ENCODE measurements around the gene CUX1. TPM values are rescaled to one million over a fixed set of nuclear protein-coding genes. Genes with fewer than 3 reads are reported as not detected.

CUX1 gene
- total RNA-seq, 1 donor from 2014 or later = 156 TPM

DNA sequence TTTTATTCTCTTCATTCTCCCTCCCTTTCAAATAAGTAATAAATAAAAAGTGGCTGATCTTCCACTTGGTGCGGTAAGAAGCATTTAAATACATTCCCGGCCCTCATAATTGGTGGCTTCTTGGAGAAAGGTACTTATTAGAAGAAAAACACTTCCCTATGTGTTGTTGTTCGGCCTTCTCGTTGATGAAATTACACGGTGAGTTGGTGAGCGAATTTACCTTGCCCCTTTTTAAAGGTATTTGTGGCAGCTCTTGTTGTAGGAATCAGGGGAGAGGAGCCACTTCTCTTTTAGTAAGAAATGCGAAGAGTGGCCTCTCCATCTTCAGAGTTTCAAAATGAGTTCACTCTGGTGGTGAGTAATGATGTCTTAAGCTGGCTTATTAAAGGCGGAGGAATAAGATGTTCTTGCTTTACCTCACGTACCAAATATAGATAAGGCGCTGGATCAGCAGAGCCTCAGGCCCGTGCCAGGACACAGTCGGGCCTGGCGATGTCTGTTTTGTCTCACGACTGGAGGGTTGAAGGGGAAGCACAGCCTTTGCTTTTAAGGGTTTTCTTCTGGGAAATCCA is 135.9 kb downstream of the CUX1 start:
- intact Hi-C loops (cut with DNase I) = no loop called here
- no peak for ATAC-seq
- DNase-seq (ENCODE audit: low spot score) = no peak

DNA sequence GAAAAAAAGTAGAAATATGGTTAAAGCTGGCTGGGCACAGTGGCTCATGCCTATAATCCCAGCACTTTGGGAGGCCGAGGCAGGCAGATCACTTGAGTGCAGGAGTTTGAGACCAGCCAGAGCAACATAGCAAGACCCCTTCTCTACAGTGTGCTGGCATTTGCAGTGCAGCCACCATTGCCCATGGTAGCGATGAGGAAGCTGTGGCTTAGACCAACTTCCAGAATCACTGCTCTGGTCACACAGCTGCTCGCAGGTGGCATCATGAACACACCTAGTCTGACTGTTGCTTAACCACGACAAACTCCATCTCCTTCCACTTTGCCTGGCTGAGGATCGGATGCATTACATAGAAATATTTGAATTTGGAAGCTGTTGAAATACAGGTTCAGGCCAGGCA is 137.1 kb downstream of the CUX1 start:
- ATAC-seq = no peak
- intact Hi-C loops (cut with DNase I) = no loop called here
- no peak for DNase-seq (ENCODE audit: low spot score)

DNA sequence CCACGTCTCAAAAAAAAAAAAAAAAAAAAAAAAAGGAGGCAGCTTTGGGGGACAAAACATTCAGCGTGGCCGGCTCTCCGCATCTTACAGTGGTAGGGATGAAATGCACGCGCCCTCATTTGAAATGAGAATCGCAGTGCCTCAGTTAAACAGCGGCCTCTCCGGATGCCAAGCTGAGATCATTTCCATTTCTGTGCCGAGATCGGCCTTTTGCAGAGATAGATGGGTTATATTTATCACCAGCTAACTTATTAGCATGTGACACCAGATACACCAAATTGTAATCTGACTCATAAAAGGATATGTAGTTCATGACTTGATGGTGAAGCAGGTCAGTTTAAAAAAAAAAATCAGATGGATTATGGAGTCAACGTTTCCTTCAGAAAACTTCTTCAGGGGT is 138.7 kb downstream of the CUX1 start:
- ATAC-seq (no peak), DNase-seq (ENCODE audit: low spot score) (no peak)
- intact Hi-C loops (cut with DNase I) = no loop called here

DNA sequence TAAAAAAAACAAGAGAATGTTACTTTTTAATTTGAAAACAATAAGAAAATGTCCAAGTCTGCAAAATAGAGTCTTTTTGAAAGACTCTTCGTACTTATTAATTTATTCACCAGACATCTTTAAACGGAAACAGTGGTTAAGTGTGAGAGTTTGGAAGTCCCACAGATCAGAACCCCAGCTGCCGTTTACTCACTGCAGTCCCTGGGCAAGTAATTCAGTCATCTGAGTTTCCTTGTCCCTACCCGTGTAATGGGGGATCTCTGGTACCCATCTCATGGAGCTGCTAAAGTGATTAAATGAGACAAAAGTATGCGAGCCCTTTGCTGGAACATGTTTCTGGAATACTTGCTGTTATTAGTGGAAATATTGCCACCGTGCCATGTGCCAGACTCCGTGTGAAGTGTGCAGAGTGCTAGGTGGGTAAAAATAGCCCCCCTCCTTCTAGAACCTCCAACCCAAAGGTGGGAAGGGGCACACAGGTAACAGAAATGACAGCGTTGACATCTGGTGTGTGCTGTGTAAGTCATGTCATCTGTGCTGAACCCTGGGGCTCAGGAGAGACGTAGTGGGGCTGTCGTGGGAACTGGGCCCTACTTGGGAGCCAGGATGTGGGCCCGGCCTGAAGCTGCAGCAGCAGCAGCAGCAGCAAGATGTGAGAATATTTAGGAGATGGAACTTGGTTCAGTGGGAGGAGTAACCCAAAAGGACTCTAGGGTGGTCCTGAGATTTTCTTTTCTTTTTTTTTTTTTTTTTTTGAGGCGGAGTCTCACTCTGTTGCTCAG is 140.5 kb downstream of the CUX1 start:
- ATAC-seq (no peak), DNase-seq (ENCODE audit: low spot score) (no peak)
- intact Hi-C loops (cut with DNase I) = no loop called here

DNA sequence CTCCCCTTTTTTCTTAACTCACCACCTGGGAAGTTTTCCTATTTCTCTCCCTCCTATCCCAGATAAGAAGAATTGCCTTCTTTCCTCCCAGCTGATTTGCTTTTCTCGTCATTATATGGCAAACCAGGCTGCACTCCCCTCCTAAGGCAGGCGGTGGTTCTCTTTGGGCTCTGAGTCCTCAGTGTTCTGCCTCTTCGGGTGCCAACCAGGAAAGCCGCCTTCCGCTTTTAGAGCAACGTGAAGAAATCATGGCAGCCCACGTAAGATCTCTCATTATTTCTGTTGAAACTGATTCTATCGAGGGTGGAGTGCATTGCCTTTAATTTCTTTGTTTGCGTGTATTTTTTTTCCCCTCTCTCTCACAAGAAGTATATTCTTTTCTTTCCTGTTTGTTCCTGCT is 141.9 kb downstream of the CUX1 start:
- ATAC-seq = no peak
- intact Hi-C loops (cut with DNase I) = no loop called here
- no peak for DNase-seq (ENCODE audit: low spot score)

DNA sequence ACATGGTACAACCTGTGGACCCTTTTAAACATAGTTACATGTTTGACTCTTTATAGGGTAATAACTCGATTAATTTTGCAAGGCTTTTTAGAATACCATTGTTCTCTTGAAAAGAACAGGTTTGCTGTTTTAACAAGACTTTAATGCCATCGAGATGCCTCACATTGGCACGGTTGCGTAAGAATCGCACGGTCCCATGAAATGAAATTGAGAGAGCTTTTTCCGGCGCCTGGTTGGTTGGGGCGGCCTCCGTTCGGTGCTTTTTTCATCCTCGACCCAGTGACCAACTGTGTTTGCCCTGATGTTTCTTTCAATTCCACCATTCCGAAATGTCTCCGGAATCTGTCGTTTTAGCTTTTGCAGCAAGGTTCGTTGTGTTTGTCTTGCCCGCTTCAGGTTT is 142.4 kb downstream of the CUX1 start:
- DNase-seq (ENCODE audit: low spot score) (no peak), ATAC-seq (no peak)
- intact Hi-C loops (cut with DNase I) = no loop called here

DNA sequence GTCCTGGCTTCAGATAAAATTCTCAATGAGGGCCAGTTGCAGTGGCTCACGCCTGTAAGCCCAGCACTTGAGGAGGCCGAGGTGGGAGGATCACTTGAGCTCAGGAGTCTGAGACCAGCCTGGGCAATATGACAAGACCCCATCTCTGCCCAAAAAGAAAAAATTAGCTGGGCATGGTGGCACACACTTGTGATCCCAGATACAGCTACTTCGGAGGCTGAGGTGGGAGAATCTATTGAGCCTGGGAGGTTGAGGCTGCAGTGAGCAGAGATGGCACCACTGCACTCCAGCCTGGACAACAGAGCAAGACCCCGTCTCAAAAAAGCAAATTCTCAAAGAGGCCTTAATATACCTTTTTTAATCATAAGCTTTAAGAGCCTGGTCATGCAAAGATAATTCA is 142.9 kb downstream of the CUX1 start:
- intact Hi-C loops (cut with DNase I) = no loop called here
- ATAC-seq = no peak
- DNase-seq (ENCODE audit: low spot score) = no peak

DNA sequence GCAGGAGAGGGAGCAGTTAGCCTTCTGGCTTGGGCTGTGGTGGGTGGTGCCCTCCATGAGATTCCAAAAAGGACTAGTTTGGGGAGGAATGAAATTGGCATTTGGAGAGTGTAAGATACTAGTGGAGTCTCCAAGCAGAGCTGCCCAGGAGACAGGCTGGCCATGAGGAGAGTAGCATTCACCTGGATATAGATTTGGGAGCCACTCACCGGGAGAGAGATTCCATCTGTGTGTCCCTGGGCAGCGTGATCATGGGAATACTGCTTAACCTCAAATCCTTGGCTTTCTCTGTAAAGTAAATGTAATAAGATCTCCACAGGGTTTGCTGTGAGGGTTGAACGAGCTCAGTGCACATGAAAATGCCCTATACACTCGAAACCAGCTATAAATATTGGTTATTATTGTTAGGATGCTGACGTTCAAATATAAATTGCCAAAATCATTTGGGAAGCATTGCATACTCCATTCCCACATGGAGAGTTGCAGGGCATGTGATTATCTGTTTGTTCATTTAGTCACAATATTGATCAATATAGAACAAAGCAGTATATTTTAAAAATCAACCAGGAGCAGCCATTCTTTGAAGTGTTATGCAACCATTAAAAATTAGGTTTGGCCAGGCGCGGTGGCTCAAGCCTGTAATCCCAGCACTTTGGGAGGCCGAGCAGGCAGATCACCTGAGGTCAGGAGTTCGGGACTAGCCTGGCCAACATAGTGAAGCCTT is 143.7 kb downstream of the CUX1 start:
- DNase-seq (ENCODE audit: low spot score) (no peak), ATAC-seq (no peak)
- intact Hi-C loops (cut with DNase I) = no loop called here

DNA sequence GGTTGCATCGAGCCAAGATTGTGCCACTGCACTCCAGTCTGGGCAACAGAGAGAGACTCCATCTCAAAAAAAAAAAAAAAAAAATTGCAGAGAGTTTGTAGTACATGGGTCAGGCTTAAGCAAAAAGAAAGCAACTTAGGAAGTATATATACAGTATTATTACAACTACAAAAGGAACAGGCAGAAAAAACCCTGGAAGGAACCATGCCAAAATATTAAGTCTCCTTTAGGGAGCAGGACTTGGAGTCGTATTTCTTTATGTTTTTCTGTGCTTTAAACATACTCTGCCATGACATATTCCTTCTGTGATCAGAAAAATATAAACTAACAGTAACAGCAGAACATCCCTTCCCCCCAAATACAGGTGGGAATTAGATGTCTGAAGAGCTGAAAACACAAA is 144.4 kb downstream of the CUX1 start:
- DNase-seq (ENCODE audit: low spot score) = no peak
- no peak for ATAC-seq
- intact Hi-C loops (cut with DNase I) = no loop called here

DNA sequence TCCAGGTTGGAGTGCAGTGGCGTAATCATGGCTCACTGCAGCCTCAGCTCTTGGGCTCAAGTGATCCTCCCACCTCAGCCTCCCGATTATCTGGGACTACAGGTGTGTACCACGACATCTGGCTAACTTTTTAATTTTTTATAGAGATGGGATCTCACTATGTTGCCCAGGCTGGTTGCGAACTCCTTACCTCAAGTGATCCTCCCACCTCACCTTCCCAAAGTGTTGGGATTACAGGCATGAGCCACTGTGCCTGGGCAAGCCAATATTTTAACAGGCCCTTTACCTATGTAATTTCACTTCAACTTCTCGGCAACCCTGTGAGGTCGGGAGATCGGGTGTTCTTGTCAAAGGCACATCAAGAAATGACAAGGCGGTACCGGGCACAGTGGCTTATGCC is 146.3 kb downstream of the CUX1 start:
- intact Hi-C loops (cut with DNase I) = loop anchor here (1.0 kb wide), 1 partner anchor 16 kb away; no protein-coding TSS in a partner anchor
- ATAC-seq (no peak), DNase-seq (ENCODE audit: low spot score) (no peak)

DNA sequence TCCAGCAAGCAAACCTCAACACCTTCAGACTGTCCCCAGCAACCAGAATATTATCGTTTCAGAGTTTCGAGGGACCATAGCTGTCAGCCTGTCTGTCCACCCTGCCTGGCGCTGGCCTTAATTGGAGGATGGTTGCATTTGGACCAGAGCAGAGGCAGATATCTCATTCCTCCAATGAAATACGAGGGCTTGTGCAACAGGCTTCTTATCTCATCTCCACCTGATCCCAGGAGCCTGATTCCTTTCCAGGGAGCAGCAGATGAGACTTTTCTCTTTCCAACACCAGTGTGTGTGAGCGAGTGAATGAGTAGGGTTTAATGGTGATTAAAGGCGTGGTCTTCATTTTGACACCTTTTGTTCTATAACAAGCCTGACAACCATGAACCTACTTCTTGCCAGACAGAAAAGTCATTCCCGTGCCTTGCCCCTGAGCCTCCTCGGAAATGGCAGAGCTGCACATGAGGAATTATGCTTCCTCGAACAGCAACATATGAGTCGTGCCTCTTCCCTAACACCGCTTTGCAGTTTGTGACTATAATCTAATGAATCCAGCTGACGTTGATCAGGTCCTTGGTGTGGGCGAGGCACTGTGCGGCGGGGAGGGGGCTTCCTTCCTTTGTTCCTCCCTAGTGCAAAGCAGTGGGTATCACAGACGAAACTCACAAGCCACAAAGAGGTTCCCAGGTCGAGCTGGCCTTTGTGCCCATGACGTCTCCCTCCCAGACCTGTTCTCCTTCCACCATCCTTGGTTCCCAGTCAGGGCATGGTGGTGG is 147.4 kb downstream of the CUX1 start:
- ATAC-seq (no peak), DNase-seq (ENCODE audit: low spot score) (no peak)
- intact Hi-C loops (cut with DNase I) = no loop called here

DNA sequence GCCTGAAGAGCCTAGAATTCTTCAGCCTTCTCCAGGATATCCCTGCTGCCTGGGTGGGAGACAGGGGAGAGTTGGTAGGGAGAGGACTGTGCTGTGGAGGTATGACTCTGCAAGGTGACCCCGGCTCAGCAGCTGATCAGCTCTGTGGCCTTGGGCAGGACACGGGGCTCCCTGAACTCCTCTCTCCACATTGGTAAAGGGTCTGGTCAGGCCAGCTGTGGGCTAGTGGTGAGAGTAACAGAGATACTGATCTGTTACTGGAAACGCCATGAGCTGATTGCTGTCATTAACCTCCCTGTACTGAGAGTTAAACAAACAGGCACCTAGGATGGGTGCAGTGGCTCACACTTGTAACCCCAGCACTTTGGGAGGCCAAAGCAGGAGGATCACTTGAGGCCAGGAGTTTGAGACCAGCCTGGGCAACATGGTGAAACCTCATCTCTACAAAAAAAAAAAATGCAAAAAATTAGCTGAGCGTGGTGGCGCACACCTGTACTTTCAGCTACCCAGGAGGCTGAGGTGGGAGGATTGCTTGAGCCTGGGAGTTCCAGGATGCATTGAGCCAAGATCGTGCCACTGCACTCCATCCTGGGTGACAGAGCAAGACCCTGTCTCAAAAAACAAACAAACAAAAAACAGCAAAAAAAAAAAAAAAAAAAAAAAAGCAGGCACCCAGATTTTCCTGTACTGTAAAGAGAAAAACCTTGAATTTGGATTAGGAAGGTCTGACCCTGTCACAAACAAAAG is 151.5 kb downstream of the CUX1 start:
- ATAC-seq = no peak
- DNase-seq (ENCODE audit: low spot score) = no peak

DNA sequence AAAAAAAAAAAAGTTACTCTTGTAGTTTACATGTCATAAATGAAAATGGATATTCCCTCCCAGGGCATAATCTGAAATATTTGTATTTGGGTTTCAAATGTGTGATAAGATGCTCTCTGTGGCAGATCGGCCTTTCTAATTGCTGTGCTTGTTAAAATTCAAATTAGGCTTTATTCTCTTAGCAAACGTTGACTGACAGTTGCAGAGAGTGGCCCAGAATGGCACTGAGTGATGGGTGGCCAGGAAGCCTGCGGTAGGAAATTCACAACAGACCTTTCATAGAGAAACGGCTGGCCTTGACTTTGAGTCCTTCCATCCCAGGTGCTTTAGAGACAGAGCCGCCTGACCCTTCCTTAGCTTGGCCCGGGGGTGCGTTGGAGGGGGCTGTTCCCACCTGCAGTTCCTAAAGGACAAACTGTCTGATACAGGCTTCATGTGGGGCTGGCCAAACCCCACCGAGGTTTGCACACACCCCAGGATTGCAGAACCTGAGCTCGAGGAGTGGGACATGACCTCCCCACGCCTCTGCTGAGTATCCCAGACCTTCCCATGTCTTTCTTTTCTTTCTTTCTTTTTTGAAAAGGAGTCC is 152.7 kb downstream of the CUX1 start:
- intact Hi-C loops (cut with DNase I) = no loop called here
- ATAC-seq (no peak), DNase-seq (ENCODE audit: low spot score) (no peak)

More for the DNA sequence above, 151.5 kb downstream of the CUX1 start:
- intact Hi-C loops (cut with DNase I) = no loop called here

DNA sequence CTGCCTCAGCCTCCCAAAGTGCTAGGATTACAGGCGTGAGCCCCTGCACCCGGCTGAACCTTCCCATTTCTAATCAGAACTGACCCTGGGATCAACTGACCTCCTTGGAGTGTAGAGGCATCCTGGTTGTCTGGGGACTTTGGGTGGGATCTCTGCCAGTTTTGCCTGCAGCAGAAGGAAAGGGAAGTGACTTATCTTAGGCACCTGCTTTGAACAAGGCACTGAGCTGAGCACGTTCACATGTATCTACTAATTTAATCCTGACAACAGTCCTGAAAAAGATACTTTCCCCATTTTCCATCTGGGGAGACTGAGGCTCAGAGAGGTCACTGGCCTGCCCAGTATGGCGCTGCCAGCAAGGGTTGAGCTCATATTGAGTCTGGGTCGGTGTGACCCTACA is 153.4 kb downstream of the CUX1 start:
- intact Hi-C loops (cut with DNase I) = no loop called here
- no peak for ATAC-seq
- no peak for DNase-seq (ENCODE audit: low spot score)

DNA sequence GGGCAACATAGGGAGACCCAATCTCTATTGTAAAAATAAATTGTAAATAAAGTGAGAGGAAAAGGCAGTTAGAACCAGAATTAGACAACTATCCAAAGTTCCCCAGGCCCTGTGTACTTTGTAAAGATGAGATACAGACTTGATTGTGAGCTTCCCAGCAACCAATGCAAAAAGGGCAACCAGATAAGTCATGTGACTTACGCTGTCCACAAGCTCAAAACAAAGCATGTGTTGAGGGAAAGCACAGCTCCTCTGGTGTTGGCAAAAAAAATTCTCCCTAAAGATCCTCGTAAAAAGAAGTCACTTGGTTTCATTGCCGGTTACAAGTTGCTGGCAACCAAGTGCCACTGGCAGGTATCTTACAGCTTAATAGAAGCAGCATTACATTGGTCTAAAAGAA is 154.0 kb downstream of the CUX1 start:
- DNase-seq (ENCODE audit: low spot score) (no peak), ATAC-seq (no peak)
- intact Hi-C loops (cut with DNase I) = no loop called here

DNA sequence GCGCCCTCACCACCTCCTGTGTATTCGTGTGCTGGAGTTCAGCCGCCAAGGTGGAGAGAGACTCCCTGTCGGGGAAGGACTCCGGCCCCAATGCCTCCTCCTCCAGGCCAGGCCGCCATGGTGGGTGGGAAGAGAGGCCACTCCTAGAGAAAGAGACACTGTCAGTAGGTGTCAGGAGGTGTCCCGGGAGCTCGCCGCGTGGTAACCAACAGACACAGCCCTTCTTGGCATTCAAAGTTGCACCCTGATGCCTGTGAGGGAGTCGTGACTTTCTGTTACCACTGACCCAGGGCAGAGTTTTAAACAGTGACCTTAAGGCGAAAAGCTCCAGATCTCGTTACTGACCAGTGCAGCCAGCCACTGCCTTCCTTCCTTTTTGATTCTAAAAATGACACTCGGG is 155.2 kb downstream of the CUX1 start:
- ATAC-seq (no peak), DNase-seq (ENCODE audit: low spot score) (no peak)
- intact Hi-C loops (cut with DNase I) = no loop called here

DNA sequence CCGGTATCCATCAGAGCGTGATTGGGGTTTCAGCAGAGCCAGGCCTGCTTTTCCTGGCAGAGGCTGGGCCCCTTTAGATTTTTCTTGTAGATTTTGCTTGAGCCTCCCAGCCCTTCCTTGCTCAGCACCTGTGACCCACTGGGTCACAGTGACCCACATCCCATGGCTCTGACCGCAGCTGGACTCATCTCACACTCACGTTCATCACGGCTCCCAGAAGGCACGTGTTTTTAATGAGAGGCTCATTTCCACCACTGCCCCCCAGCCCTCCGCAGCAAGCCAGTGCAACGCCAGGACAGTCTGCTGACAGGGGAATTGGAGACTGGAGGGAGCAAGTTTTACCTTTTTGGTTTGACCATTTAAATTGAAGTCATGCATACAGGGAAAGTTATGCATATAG is 155.7 kb downstream of the CUX1 start:
- intact Hi-C loops (cut with DNase I) = no loop called here
- DNase-seq (ENCODE audit: low spot score) (no peak), ATAC-seq (peak; percentile 20)

DNA sequence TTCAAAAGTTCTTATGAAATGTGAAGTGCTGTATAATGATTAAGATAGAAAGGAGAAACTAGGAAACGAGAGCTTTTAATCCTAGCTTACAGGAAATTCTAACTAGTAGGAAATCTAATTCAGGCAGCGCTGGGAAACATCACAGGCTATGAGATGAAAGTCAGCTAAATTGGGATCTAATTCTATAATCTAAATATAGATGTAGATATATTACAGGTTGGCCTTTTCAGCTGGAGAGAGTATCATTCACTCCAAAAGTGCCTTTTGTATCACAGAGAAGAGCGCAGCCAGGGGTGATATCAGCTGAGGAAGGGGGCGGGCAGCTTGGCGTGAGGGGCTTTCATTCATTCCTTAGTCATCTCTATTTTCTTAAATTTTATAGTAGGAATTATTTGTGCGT is 157.0 kb downstream of the CUX1 start:
- DNase-seq (ENCODE audit: low spot score) (no peak), ATAC-seq (no peak)
- intact Hi-C loops (cut with DNase I) = no loop called here

DNA sequence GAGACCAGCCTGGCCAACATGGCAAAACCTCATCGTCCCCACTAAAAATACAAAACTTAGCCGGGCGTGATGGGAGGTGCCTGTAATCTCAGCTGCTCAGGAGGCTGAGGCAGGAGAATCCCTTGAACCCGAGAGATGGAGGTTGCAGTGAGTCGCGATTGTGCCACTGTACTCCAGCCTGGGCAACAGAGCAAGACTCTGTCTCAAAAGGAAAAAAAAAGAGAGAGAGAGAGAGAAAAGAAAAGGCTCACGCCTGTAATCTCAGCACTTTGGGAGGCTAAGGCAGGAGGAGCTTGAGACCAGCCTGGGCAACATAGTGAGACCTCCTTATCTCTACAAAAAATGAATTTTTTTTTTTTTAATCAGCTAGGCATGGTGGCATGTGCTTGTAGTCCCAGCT is 157.6 kb downstream of the CUX1 start:
- ATAC-seq (no peak), DNase-seq (ENCODE audit: low spot score) (no peak)
- intact Hi-C loops (cut with DNase I) = no loop called here

Measured in sciatic nerve (tissue), 2 donors.